ENCODE data around the gene GADL1. TPM values are rescaled to one million over a fixed set of nuclear protein-coding genes. Genes with fewer than 3 reads are reported as not detected.
A peak's percentile ranks its signal among the peaks of the same experiment; 100 is the strongest.

Gene GADL1
- total and polyA plus RNA-seq, 9 donors: 0.01 to 13.3 (median 0.23) TPM; not detected in 3

- no peaks in the 10 kb centered on the region for H3K36me3 ChIP-seq
- intact Hi-C loops (cut with DNase I): no loop called here
- H3K9me3 ChIP-seq: no peaks in the 10 kb centered on the region
- H3K4me3 ChIP-seq: no peak overlapping the region
- no peak overlapping the region for H3K27ac ChIP-seq
- 98 to 100% (median 98%) methylated on average over 1 of the region's 1 CpG for WGBS, 3 donors
- H3K27me3 ChIP-seq: no peaks in the 10 kb centered on the region
- DNase-seq: no peak
- TF ChIP-seq CTCF (IDR thresholded peaks at IDR 0.05): no peak
- TF ChIP-seq POLR2A (IDR thresholded peaks at IDR 0.05): no peak
- TF ChIP-seq EP300 (IDR thresholded peaks at IDR 0.05): no peak
- no peaks in the 10 kb centered on the region for H3K4me1 ChIP-seq (ENCODE audit: insufficient read depth)
Measured at GRCh38 chr3:30836141-30836540, 58.3 kb downstream of the GADL1 start.

DNA sequence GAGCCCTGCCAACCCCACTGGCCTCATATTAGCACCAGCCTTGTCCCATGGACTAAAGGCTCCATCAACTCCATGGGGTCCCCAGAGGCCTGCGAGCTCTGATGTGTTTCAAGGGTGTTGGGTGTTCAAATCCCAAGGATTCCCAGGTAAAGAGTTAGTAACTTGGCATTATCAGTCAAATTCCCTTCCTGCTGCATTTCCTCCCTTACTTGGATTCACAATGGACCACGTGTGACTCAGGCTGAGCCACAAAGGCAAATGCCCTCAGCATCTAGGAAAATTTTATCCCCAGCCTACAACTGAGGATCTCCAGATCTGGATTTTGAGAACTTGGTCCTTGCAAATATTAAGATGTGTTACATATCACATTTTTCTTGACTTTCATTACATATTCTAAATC is 58.8 kb downstream of the GADL1 start:
- no peak for DNase-seq
- no peaks in the 10 kb centered on the region for H3K36me3 ChIP-seq
- H3K27me3 ChIP-seq: no peaks in the 10 kb centered on the region
- no peak overlapping the region for H3K4me3 ChIP-seq
- H3K4me1 ChIP-seq (ENCODE audit: insufficient read depth): no peaks in the 10 kb centered on the region
- H3K27ac ChIP-seq: no peak overlapping the region
- no peaks in the 10 kb centered on the region for H3K9me3 ChIP-seq
- intact Hi-C loops (cut with DNase I): no loop called here
- TF ChIP-seq EP300 (IDR thresholded peaks at IDR 0.05): no peak
- TF ChIP-seq CTCF (IDR thresholded peaks at IDR 0.05): no peak
- no peak for TF ChIP-seq POLR2A (IDR thresholded peaks at IDR 0.05)
- WGBS, 3 donors: 70 to 73% (median 70%) methylated on average over 2 of the region's 2 CpGs

DNA sequence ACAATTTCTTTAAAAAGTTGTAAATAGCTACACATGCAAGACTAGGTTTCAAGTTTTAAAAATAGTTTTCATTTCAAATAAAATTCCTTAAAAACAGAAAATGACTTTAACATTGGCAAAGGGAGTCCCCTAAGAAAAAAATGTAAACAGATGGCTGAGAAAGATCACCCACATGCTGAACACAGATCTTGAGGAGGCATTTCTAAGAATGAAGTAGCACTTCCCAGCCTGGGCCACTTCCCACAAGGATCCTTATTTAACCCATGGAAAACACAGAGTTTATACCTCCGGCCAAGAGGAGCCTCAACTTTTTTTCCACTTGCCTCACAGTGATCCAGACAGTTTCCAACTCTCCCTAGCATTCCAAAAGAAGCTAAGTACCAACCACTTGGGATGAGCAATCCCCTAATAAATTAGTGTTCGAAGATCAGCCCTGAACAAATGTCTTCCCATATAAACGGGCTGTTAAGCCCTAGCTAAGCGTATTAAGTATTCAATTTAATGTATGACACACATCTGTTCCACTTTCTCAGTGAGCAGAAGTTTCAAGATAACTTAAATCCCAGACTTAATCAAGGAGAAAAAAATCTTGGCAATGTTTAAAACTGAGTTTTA is 61.4 kb downstream of the GADL1 start:
- no peaks in the 10 kb centered on the region for H3K36me3 ChIP-seq
- 57 to 67% (median 65%) methylated on average over 4 of the region's 4 CpGs for WGBS, 3 donors
- intact Hi-C loops (cut with DNase I): no loop called here
- H3K4me3 ChIP-seq: no peak overlapping the region
- TF ChIP-seq EP300 (IDR thresholded peaks at IDR 0.05) (no peak), POLR2A (IDR thresholded peaks at IDR 0.05) (no peak)
- H3K27me3 ChIP-seq: no peaks in the 10 kb centered on the region
- H3K4me1 ChIP-seq (ENCODE audit: insufficient read depth): no peaks in the 10 kb centered on the region
- H3K9me3 ChIP-seq: no peaks in the 10 kb centered on the region
- no peak overlapping the region for H3K27ac ChIP-seq
- DNase-seq: no peak

- H3K27me3 ChIP-seq: no peaks in the 10 kb centered on the region
- WGBS, 3 donors: 95 to 98% (median 97%) methylated on average over 1 of the region's 1 CpG
- H3K9me3 ChIP-seq: no peaks in the 10 kb centered on the region
- H3K27ac ChIP-seq: no peak overlapping the region
- H3K4me1 ChIP-seq (ENCODE audit: insufficient read depth): no peaks in the 10 kb centered on the region
- intact Hi-C loops (cut with DNase I): no loop called here
- no peak overlapping the region for H3K4me3 ChIP-seq
- no peak for DNase-seq
- TF ChIP-seq CTCF (IDR thresholded peaks at IDR 0.05): no peak
- no peak for TF ChIP-seq EP300 (IDR thresholded peaks at IDR 0.05)
- TF ChIP-seq POLR2A (IDR thresholded peaks at IDR 0.05): no peak
- no peaks in the 10 kb centered on the region for H3K36me3 ChIP-seq
Measured at GRCh38 chr3:30827080-30827479, 67.4 kb downstream of the GADL1 start.

- no peaks in the 10 kb centered on the region for H3K4me1 ChIP-seq (ENCODE audit: insufficient read depth)
- H3K27ac ChIP-seq: no peak overlapping the region
- WGBS, 3 donors: 29 to 49% (median 41%) methylated on average over 2 of the region's 2 CpGs
- intact Hi-C loops (cut with DNase I): no loop called here
- H3K27me3 ChIP-seq: no peaks in the 10 kb centered on the region
- no peaks in the 10 kb centered on the region for H3K9me3 ChIP-seq
- DNase-seq: peak in 2 of 5 donors; percentile 15 to 19
- H3K36me3 ChIP-seq: no peaks in the 10 kb centered on the region
- TF ChIP-seq CTCF (IDR thresholded peaks at IDR 0.05) (no peak), EP300 (IDR thresholded peaks at IDR 0.05) (no peak), POLR2A (IDR thresholded peaks at IDR 0.05) (no peak)
- no peak overlapping the region for H3K4me3 ChIP-seq
Measured at GRCh38 chr3:30826531-30826942, 67.9 kb downstream of the GADL1 start.
